T-helper 2 cell treated with Interferon-gamma antibody and Interleukin-4, amounts not matched to agents 5 μg/mL and 100 μg/mL, for 36 hours (primary cell): ENCODE results near the gene MEX3A.
A peak's percentile ranks its signal among the peaks of the same experiment; 100 is the strongest.
"Not testable (repeated sequence)": the region's sequence is repeated elsewhere in the genome, so short reads cannot be mapped to it uniquely, and the experiment has no call there.

ENCODE experiments used
- DNase-seq: peaks from one replicate; pipeline ENCODE4 v3.0.0; 2021; ENCODE audit warnings: low spot score
- H3K27ac Mint-ChIP-seq: one replicate; pipeline ENCODE4 v1.8.0; 2021; ENCODE audit warnings: mild to moderate bottlenecking, mixed read lengths
- H3K27me3 Mint-ChIP-seq: one replicate; pipeline ENCODE4 v1.8.0; 2021; ENCODE audit warnings: low read depth, mixed read lengths
- H3K36me3 Mint-ChIP-seq: one replicate; pipeline ENCODE4 v1.8.0; 2021; ENCODE audit warnings: low read depth, mixed read lengths
- H3K4me1 Mint-ChIP-seq: one replicate; pipeline ENCODE4 v1.8.0; 2021; ENCODE audit warnings: low read depth, mixed read lengths
- H3K4me3 Mint-ChIP-seq: one replicate; pipeline ENCODE4 v1.8.0; 2022; ENCODE audit warnings: mild to moderate bottlenecking, moderate library complexity, mixed read lengths
- H3K9me3 Mint-ChIP-seq: one replicate; pipeline ENCODE4 v1.8.0; 2021; ENCODE audit warnings: mixed read lengths

Gene MEX3A

DNA sequence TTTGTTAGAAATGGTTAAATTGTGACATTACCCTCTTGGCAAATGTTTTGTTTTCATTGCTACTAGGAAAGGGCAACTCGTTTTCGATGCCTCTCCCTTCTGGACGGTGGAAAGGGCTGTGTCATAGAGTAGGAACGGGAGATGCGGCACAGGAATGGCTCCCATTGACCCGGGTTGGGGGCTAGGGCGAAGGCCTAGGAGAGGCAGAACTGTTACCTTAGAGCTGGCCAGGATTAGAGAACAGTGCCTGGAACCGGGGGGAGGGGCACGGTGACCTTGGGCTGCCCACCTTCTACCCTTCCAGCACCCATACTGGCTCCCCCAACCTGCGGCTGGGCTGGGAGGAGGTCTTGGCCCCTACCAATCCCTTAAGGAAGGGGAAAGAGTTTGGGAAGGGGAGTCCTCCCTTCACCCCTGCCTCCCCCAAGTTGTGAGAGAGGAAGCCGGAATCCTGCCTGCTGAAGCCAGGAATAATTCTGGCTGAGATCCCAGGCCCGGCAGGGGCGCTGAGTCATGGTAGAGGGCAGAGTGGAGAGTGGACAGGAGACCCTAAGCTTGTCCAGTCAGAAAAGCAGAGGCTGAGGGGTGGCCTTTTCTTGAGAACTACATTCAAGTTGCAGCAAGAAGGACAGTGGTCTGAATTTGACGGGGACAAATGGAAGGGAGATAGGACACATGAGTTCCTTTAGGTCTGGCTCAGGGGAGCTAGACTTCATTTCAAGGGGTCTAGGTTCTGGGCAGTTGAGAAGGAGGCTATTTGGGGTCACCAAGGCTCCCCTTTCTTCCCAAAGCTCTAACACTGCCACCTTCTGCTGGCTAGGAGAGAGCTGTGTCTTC is 40.5 kb upstream of the MEX3A start:
- Mint-ChIP-seq H3K9me3 (no peaks in the 10 kb centered on the region), H3K4me3 (peak overlapping the region; percentile 54), H3K4me1 (peaks cover 67% of the 10 kb centered on the region), H3K36me3 (peaks cover 4% of the 10 kb centered on the region), H3K27me3 (no peaks in the 10 kb centered on the region), H3K27ac (peak overlapping the region; percentile 86)
- DNase-seq = no peak

DNA sequence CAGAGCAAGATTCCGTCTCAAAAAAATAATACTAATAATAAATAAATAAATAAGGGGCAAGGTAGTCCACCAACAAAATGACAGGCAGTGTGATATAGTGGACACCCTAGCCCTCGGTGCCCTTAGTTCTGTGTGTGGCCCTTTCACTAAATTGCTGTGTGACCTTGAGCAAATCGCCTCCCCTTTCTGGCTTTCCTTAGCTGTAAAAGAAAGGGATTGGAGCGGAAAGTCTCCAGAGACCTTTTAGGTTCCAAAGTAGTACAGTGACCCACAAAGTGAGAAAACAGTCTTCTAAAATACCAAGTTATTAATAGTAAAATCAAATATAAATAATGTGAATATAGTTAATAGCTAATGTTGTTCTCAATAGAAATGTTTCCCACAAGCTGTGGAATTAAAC is 39.8 kb upstream of the MEX3A start:
- Mint-ChIP-seq H3K27ac (no peak overlapping the region), H3K4me1 (peaks cover 61% of the 10 kb centered on the region), H3K27me3 (no peaks in the 10 kb centered on the region), H3K4me3 (no peak overlapping the region), H3K9me3 (no peaks in the 10 kb centered on the region), H3K36me3 (peaks cover 4% of the 10 kb centered on the region)
- DNase-seq = no peak

DNA sequence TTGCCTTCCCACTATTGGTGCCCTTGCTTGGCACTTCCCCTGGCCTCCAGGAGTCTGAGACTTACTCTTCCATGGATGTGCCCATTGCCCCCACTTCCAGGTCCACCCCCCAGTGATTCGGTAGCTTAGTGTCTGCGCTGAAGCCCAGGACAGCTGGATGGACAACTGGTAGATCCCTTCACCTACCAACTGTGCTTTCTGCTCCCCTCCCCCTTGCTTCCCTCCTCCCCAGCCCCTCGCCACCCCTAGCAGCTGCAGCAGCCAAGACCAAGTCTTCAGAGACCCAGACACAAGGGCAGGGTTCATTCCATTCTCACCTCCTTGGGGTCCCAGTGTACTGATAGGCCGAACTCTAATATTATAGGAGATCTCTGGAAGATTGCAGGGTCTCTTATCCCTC is 39.2 kb upstream of the MEX3A start:
- Mint-ChIP-seq H3K27me3 (no peaks in the 10 kb centered on the region), H3K4me3 (no peak overlapping the region), H3K36me3 (peaks cover 4% of the 10 kb centered on the region), H3K9me3 (no peaks in the 10 kb centered on the region), H3K4me1 (peaks cover 60% of the 10 kb centered on the region), H3K27ac (no peak overlapping the region)
- DNase-seq = no peak

DNA sequence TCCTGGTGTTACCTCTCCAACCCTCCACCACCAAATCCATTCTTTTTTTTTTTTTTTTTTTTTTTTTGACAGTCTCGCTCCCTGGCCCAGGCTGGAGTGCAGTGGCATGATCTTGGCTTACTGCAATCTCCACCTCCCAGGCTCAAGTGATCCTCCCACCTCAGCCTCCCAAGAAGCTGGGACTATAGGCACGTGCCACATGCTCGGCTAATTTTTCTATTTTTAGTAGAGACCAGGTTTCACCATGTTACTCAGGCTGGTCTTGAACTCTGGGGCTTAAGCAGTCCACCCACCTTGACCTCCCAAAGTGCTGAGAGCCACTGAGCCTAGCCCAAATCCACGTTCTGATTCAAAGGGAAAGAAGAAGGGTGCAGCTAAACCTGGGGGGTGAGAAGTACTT is 38.7 kb upstream of the MEX3A start:
- peaks cover 60% of the 10 kb centered on the region for H3K4me1 Mint-ChIP-seq
- H3K9me3 Mint-ChIP-seq, H3K27me3 Mint-ChIP-seq, DNase-seq, H3K27ac Mint-ChIP-seq, H3K36me3 Mint-ChIP-seq, H3K4me3 Mint-ChIP-seq: not testable (repeated sequence)

DNA sequence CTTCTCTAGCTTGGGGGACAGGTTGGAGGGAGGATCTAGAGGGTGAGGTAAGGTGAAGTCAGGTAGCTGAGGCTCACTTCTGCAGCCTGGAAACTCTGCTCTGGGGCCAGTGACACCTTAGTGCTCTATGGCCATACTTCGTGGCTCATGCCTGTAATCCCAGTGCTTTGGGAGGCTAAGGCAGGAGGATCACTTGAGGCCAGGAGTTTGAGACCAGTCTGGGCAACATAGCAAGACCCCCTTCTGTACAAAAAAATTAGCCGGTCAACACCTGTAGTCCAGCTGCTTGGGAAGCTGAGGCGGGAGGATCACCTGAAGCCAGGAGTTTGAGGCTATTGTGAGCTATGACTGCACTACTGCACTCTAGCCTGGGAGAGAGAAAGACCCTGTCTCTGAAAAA is 38.1 kb upstream of the MEX3A start:
- no peaks in the 10 kb centered on the region for H3K27me3 Mint-ChIP-seq
- no peaks in the 10 kb centered on the region for H3K9me3 Mint-ChIP-seq
- no peak for DNase-seq
- H3K4me1 Mint-ChIP-seq = peaks cover 59% of the 10 kb centered on the region
- peak overlapping the region; percentile 31 for H3K27ac Mint-ChIP-seq
- H3K36me3 Mint-ChIP-seq = peaks cover 8% of the 10 kb centered on the region
- no peak overlapping the region for H3K4me3 Mint-ChIP-seq

DNA sequence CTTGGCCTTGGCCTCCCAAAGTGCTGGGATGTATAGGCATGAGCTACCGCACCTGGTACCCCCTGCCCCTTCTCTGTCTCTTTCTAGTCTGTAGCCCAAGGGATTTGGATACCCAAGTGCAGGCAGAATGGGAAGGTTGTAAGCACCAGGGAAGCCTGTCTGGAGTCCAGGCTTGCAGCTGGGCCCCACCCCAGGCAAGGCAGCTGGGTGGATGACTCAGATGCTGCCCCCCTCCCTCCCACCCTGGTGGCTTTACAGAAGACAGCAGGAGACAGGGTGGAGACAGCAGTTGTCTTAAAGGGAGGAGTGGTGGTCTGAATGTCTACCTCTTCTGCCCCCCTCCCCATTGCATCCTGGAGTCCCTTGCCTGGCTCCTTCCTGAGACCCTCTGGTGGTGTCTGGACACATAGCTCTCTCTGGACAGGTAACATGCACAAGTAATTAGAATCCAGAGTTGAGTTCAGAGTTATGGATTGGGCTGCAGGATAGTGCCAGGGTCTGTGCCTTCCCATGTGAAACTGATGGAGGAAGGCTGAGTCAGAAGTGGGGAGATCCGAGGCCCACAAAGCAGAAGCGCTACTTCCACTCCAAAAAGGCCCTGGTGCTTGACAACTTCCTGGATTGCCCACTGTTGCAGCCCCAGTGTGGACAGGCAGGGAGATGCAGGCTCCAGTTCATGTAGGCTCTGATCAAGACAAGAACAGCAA is 37.4 kb upstream of the MEX3A start:
- peaks cover 8% of the 10 kb centered on the region for H3K36me3 Mint-ChIP-seq
- no peaks in the 10 kb centered on the region for H3K9me3 Mint-ChIP-seq
- no peaks in the 10 kb centered on the region for H3K27me3 Mint-ChIP-seq
- peak overlapping the region; percentile 31 for H3K27ac Mint-ChIP-seq
- no peak overlapping the region for H3K4me3 Mint-ChIP-seq
- peaks cover 57% of the 10 kb centered on the region for H3K4me1 Mint-ChIP-seq
- DNase-seq = no peak

DNA sequence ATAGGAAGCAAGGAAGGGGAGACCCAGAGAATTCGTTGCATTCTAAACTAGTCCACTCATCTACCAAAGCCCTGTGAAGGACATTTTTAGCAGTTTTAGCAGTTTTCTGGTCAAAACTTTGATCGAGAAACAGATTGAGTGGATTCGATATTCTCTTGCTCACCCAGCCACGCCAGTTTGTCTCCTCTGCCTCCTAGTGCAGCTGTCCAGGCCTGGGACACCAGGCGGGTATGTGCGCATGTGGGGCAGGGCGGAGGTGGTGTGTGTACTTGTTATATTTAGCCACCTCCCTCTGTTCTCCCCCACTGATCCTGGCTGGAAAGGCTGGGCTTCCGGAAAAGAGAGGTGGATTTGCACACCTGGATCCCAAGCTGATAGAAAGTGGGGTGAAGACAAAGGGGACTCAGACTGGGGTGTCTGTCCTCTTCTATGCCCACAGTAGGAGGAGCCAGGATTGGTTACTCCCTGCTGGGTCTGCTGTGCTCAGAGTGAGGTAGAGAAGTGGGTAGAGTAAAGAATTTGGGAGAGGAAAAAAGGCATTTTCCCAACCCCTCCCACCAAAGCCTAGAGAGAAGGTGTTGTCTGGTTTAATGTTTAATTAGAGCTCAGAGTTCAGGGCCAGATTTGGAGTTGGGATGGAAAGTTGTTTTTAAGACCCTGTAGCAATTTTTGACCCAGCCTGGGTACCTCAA is 36.1 kb upstream of the MEX3A start:
- Mint-ChIP-seq H3K27ac (no peak overlapping the region), H3K9me3 (no peaks in the 10 kb centered on the region), H3K4me3 (peak overlapping the region; percentile 44)

DNA sequence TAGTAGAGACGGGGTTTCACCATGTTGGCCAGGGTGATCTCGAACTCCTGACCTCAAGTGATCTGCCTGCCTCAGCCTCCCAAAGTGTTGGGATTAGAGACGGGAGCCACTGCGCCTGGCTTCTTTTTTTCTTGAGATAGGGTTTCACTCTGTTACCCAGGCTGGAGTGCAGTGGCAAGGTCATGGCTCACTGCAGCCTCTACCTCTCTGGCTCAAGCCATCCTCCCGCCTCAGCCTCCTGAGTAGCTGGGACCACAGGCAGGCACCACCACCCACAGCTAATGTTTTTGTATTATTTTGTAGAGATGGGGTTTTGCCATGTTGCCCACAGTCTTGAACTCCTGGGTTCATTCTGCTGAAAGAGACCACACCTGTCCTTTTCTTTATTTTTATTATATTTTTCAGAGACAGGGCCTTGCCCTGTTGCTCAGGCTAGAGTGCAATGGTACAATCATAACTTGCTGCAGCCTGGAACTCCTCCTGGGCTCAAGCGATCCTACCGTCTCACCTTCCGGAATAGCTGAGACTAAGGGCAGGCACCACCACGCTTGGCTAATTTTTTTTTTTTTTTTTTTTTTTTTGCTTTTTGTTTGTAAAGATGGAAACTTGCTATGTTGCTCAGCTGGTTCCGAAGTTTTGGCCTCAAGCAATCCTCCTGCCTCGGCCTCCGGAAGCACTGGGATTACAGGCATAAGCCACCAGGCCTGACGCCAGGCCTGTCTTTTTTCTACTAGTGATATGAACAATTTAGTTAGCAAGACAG is 35.3 kb upstream of the MEX3A start:
- no peaks in the 10 kb centered on the region for H3K9me3 Mint-ChIP-seq
- peaks cover 46% of the 10 kb centered on the region for H3K4me1 Mint-ChIP-seq
- H3K36me3 Mint-ChIP-seq = peaks cover 8% of the 10 kb centered on the region
- H3K4me3 Mint-ChIP-seq = peak overlapping the region; percentile 15
- H3K27me3 Mint-ChIP-seq = no peaks in the 10 kb centered on the region
- no peak for DNase-seq
- no peak overlapping the region for H3K27ac Mint-ChIP-seq

More for the DNA sequence above, 36.1 kb upstream of the MEX3A start:
- Mint-ChIP-seq H3K36me3 (peaks cover 8% of the 10 kb centered on the region), H3K27me3 (no peaks in the 10 kb centered on the region), H3K4me1 (peaks cover 54% of the 10 kb centered on the region)
- no peak for DNase-seq

DNA sequence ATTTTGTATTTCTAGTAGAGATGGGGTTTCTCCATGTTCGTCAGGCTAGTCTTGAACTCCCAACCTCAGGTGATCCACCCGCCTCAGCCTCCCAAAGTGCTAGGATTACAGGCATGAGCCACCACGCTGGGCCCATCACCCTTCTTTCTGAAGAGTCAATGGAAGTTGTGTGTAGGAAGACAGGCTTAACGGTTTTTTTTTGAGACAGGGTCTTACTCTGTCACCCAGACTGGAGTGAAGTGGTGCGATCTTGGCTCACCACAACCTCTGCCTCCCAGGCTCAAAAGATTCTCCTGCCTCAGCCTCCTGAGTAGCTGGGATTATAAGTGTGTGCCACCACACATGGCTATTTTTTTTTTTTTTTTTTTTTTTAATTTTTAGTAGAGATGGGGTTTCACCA is 34.5 kb upstream of the MEX3A start:
- H3K27ac Mint-ChIP-seq, DNase-seq, H3K9me3 Mint-ChIP-seq, H3K27me3 Mint-ChIP-seq, H3K36me3 Mint-ChIP-seq: not testable (repeated sequence)
- H3K4me3 Mint-ChIP-seq = peak overlapping the region; percentile 96
- peaks cover 45% of the 10 kb centered on the region for H3K4me1 Mint-ChIP-seq

DNA sequence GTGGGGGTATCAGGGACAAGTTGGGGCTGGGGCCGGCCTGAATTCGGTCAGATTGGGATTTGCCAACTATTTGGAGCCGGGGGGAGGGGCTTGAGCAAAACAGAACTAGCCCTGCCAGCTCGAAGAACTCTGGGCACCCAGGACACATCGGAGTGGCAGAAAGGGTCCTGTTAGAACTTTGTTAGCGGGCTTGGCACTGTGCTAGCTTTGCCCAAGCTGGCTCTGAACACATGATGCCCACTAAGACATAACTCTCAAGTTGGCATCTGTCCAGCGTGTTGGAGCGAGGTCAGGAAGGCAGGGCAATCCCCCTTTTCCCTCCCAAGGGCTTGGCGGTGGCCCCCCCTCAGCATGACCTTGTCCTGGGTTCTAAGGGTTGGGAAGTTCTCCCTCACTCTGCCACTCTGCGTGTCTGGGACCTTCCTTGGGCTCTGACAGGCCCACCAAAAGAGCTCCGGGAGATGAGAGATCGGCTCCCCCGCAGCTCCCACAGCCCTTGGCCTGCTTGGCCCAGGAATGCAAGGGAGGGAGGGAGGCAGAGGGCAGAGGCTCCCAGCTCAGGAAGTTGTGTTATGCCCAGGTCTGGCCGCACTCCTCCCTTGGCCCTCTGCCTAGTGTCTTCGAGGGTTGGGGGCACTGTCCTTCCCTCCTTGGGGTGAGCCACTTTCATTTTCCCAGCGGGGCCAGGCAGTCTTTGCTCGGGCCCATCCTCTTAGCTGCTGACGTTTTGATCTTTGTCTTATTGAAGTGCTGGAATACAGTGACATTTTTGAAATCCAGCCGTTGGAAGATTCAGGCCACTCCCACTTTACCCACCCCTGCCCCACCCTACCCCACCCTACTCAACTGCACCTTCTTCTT is 33.5 kb upstream of the MEX3A start:
- peaks cover 8% of the 10 kb centered on the region for H3K36me3 Mint-ChIP-seq

DNA sequence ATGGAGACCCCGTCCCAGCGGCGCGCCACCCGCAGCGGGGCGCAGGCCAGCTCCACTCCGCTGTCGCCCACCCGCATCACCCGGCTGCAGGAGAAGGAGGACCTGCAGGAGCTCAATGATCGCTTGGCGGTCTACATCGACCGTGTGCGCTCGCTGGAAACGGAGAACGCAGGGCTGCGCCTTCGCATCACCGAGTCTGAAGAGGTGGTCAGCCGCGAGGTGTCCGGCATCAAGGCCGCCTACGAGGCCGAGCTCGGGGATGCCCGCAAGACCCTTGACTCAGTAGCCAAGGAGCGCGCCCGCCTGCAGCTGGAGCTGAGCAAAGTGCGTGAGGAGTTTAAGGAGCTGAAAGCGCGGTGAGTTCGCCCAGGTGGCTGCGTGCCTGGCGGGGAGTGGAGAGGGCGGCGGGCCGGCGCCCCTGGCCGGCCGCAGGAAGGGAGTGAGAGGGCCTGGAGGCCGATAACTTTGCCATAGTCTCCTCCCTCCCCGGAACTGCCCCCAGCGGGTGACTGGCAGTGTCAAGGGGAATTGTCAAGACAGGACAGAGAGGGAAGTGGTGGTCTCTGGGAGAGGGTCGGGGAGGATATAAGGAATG is 32.8 kb upstream of the MEX3A start:
- peak overlapping the region; percentile 96 for H3K4me3 Mint-ChIP-seq
- peak overlapping the region; percentile 77 for H3K27ac Mint-ChIP-seq
- peaks cover 40% of the 10 kb centered on the region for H3K4me1 Mint-ChIP-seq
- no peaks in the 10 kb centered on the region for H3K9me3 Mint-ChIP-seq
- DNase-seq = no peak
- no peaks in the 10 kb centered on the region for H3K27me3 Mint-ChIP-seq
- peaks cover 7% of the 10 kb centered on the region for H3K36me3 Mint-ChIP-seq

More for the DNA sequence above, 33.5 kb upstream of the MEX3A start:
- Mint-ChIP-seq H3K27ac (peak overlapping the region; percentile 78), H3K4me1 (peaks cover 40% of the 10 kb centered on the region), H3K27me3 (no peaks in the 10 kb centered on the region), H3K9me3 (no peaks in the 10 kb centered on the region), H3K4me3 (peak overlapping the region; percentile 96)
- no peak for DNase-seq

DNA sequence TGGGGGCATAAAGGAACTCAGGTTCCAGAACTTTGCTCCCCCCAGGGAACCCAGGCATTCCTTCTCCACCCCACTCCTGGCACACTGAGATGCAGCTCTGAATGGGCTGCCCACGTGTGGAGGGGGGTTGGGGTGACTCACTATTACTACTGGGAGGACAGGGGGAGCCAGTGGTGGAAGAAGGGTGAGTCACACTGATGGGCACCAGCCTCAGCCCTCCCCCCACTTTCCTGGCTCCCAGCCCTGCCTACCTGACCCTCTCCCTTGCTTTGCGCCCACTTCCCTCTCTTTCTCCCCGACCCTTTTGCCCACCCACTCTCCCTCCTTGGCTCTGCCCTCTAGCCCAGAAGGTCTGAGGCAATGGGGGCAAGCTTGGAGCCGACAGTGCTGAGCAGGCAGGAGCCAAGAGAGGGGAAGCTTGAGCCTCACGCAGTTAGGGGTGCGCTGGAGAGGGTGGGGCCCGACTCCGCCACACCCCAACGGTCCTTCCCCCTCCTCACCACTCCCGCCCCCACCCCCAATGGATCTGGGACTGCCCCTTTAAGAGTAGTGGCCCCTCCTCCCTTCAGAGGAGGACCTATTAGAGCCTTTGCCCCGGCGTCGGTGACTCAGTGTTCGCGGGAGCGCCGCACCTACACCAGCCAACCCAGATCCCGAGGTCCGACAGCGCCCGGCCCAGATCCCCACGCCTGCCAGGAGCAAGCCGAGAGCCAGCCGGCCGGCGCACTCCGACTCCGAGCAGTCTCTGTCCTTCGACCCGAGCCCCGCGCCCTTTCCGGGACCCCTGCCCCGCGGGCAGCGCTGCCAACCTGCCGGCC is 32.0 kb upstream of the MEX3A start, which contains the start of gene LMNA:
Gene LMNA, plus strand, starts transcription at position 611 of the 818 bp plus-strand sequence. CDS start 208 bp downstream, outside the sequence.
- H3K27ac Mint-ChIP-seq = peak within 1 kb of the TSS; percentile 81
- H3K36me3 Mint-ChIP-seq = peaks cover 4% of the 10 kb centered on the region
- no peaks in the 10 kb centered on the region for H3K9me3 Mint-ChIP-seq
- no peaks in the 10 kb centered on the region for H3K27me3 Mint-ChIP-seq
- H3K4me1 Mint-ChIP-seq = peaks cover 36% of the 10 kb centered on the region
- peak within 1 kb of the TSS; percentile 96 for H3K4me3 Mint-ChIP-seq
- peak; percentile 85 for DNase-seq
